OCI-LY7 (cell line): Measurements from ENCODE around the gene LRRC52. TPM values are rescaled to one million over a fixed set of nuclear protein-coding genes. Genes with fewer than 3 reads are reported as not detected.
A peak's percentile ranks its signal among the peaks of the same experiment; 100 is the strongest.

Experiments used
- BruUV-seq: library from RNA; stranded (reverse); fragments of 400-500 nt; replicated peaks from 2 replicates; lab custom pipeline; 2021; lab: Mats Ljungman, UMichigan
- CTCF ChIA-PET: fragments of 300-600 bp; sonication (Branson Sonifier 250); formaldehyde crosslinking; loops from one replicate; lab custom pipeline; 2022; ENCODE audit warnings: antibody characterized with exemption; ENCODE audit not compliant: unreplicated experiment; lab: Charles Lee
- POLR2A ChIA-PET: fragments of 300-600 bp; sonication (Branson Sonifier 250); formaldehyde crosslinking; loops from one replicate; lab custom pipeline; 2022; ENCODE audit warnings: antibody characterized with exemption; lab: Charles Lee
- DNase-seq: peaks from one replicate; pipeline ENCODE4 v3.0.0-alpha.2; 2015; ENCODE audit warnings: low spot score
- H2AFZ ChIP-seq: fragments of 200-600 bp; sonication (generic), shearing (Covaris generic); 2 replicates; pipeline ENCODE4 v1.6.1; 2014; ENCODE audit warnings: mild to moderate bottlenecking, antibody characterized with exemption, low read length, moderate library complexity
- H3K27ac ChIP-seq: fragments of 200-600 bp; sonication (generic); 2 replicates; pipeline ENCODE4 v1.5.1; 2014; ENCODE audit warnings: mixed run types, low read depth, mild to moderate bottlenecking, moderate library complexity, low read length, inconsistent platforms; ENCODE audit not compliant: poor library complexity, severe bottlenecking
- H3K36me3 ChIP-seq: fragments of 200-600 bp; sonication (generic); 2 replicates; pipeline ENCODE4 v1.6.1; 2014; ENCODE audit warnings: mild to moderate bottlenecking, antibody characterized with exemption, low read length, moderate library complexity, mixed read lengths; ENCODE audit not compliant: insufficient read depth
- H3K4me1 ChIP-seq: fragments of 200-600 bp; sonication (generic); 2 replicates; pipeline ENCODE4 v1.5.1; 2014; ENCODE audit warnings: mild to moderate bottlenecking, low read length; ENCODE audit not compliant: insufficient read depth, poor library complexity, severe bottlenecking
- H3K4me2 ChIP-seq: fragments of 200-600 bp; sonication (generic); 2 replicates; pipeline ENCODE4 v1.6.1; 2014; ENCODE audit warnings: mild to moderate bottlenecking, low read length
- H3K4me3 ChIP-seq: fragments of 200-600 bp; sonication (generic); 2 replicates; pipeline ENCODE4 v1.5.1; 2014; ENCODE audit warnings: mild to moderate bottlenecking, low read depth, low read length; ENCODE audit not compliant: poor library complexity, severe bottlenecking
- H3K79me2 ChIP-seq: fragments of 200-600 bp; sonication (generic); 2 replicates; pipeline ENCODE4 v1.6.1; 2016; ENCODE audit warnings: low read depth, mild to moderate bottlenecking, low read length, moderate library complexity, mixed read lengths; ENCODE audit not compliant: insufficient read depth
- H3K9me2 ChIP-seq: fragments of 200-600 bp; sonication (generic); 2 replicates; pipeline ENCODE4 v1.6.1; 2016; ENCODE audit warnings: mild to moderate bottlenecking, low read length, mixed read lengths; ENCODE audit not compliant: insufficient read depth
- H3K9me3 ChIP-seq: fragments of 200-600 bp; sonication (generic); 2 replicates; pipeline ENCODE4 v1.6.1; 2014; ENCODE audit warnings: mild to moderate bottlenecking, mixed run types, low read length, mixed read lengths
- H4K20me1 ChIP-seq: fragments of 200-600 bp; sonication (generic); 2 replicates; pipeline ENCODE4 v1.6.1; 2014; ENCODE audit warnings: mild to moderate bottlenecking, antibody characterized with exemption, low read length, moderate library complexity, mixed read lengths; ENCODE audit not compliant: insufficient read depth
- CTCF ChIP-seq: fragments of 200-600 bp; sonication (generic); conservative IDR thresholded peaks from 2 replicates; pipeline ENCODE4 v1.5.1; 2014; ENCODE audit warnings: mild to moderate bottlenecking, antibody characterized with exemption, low read length, moderate library complexity, mixed read lengths
- EZH2phosphoT487 ChIP-seq: fragments of 200-600 bp; sonication (generic); IDR thresholded peaks from 2 replicates; pipeline ENCODE4 v1.6.1; 2018; ENCODE audit warnings: low read depth, borderline replicate concordance, mild to moderate bottlenecking, mixed run types, antibody characterized with exemption, low read length, moderate library complexity, mixed read lengths
- intact Hi-C: fragments of 100-400 bp; cut with micrococcal nuclease; formaldehyde crosslinking; loops from one replicate; pipeline ENCODE4 v1.10.0; 2022; ENCODE audit not compliant: unreplicated experiment
- total RNA-seq, 2 experiments: library from RNA; depleted of rRNA in 1 of 2; stranded (reverse); fragments of >200 nt in 1 of 2; shearing (Covaris generic) in 1 of 2; gene quantifications; 2 replicates each; pipeline ENCODE4 v1.2.3, GENCODE V29; 2014 to 2022

LRRC52 gene
- total RNA-seq, 2 experiments from 2014 or later: not detected

DNA sequence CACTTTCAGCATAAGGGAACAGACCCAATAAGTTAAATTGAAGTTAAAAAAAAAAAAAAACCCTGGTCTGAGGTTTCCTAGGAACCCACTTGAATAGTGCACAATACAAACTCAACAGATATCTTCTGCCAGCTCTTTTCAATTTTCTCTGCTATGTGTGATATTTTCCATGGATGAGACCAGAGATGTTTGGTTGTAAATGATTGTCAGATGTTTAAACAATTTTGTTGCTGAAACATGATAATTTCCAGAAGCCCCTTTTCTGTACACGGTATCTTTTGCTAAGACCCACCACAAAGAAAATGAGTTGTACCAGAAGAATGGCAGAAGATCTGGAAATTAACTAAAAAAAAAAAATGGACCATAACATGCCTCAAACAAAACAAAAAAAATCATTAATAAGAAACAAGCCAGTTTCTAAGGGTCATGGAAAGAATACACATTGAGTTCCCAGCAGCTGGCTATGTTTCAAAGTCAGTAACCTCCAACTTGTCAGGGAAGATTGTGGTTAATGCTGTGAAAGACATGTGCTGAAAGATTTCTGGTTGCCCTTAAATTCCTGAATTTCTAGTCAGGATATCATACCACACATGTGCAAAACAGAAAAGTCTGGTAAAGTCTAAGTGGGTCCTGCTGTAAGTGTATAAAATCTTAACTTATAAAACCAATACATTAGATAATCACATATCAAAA, 51.6 kb downstream of the LRRC52 start:
- H4K20me1 ChIP-seq: no peaks in the 10 kb centered on the region
- peaks cover 19% of the 10 kb centered on the region for H3K4me1 ChIP-seq
- no peaks in the 10 kb centered on the region for H3K9me2 ChIP-seq
- TF ChIP-seq EZH2phosphoT487 (no peak), CTCF (no peak)
- no peaks in the 10 kb centered on the region for H3K79me2 ChIP-seq
- H2AFZ ChIP-seq: no peak overlapping the region
- no TSS peak for BruUV-seq
- H3K27ac ChIP-seq: no peak overlapping the region
- ChIA-PET CTCF (no interaction called here), POLR2A (interaction anchor here (0.7 to 1.1 kb wide), 2 partner anchors 13 to 202 kb away, joined by 3 to 4 read pairs; no protein-coding TSS in a partner anchor)
- no peaks in the 10 kb centered on the region for H3K9me3 ChIP-seq
- no peak overlapping the region for H3K4me3 ChIP-seq
- no peak for DNase-seq
- no peak overlapping the region for H3K4me2 ChIP-seq
- no peaks in the 10 kb centered on the region for H3K36me3 ChIP-seq
- intact Hi-C loops: no loop called here

- peak overlapping the region; percentile 96 for H2AFZ ChIP-seq
- no peaks in the 10 kb centered on the region for H4K20me1 ChIP-seq
- no TSS peak for BruUV-seq
- no peaks in the 10 kb centered on the region for H3K9me3 ChIP-seq
- peak overlapping the region; percentile 68 for H3K4me3 ChIP-seq
- H3K27ac ChIP-seq: peak overlapping the region; percentile 16
- CTCF ChIA-PET: interaction anchor here (0.8 to 1.1 kb wide), 2 partner anchors 88 to 170 kb away, joined by 3 read pairs; no protein-coding TSS in a partner anchor
- intact Hi-C loops: loop anchor here (2.0 kb wide), 1 partner anchor 171 kb away; the partner anchor contains the start of gene TMCO1
- H3K79me2 ChIP-seq: no peaks in the 10 kb centered on the region
- POLR2A ChIA-PET: interaction anchor here (0.5 to 3.7 kb wide), 11 partner anchors 11 to 316 kb away, joined by 3 to 22 read pairs (median 4); no protein-coding TSS in a partner anchor
- TF ChIP-seq CTCF: no peak
- TF ChIP-seq EZH2phosphoT487: no peak
- H3K4me2 ChIP-seq: peak overlapping the region; percentile 83
- H3K4me1 ChIP-seq: peaks cover 31% of the 10 kb centered on the region
- H3K9me2 ChIP-seq: no peaks in the 10 kb centered on the region
- peak; percentile 97 for DNase-seq
- H3K36me3 ChIP-seq: no peaks in the 10 kb centered on the region
Observed at GRCh38 chr1:165597883-165598675, 54.3 kb downstream of the LRRC52 start.
